Bronchial epithelial cell (primary cell): ENCODE measurements around the gene ABCC2. TPM values are rescaled to one million over a fixed set of nuclear protein-coding genes. Genes with fewer than 3 reads are reported as not detected.

Experiments
- DNase-seq: peaks from one replicate; pipeline ENCODE4 v3.0.0-alpha.2; 2010; ENCODE audit warnings: low read depth
- FAIRE-seq: peaks from 2 replicates; lab custom pipeline; 2011; peaks lifted over from hg19 to GRCh38; lab: Jason Lieb, UNC
- H3K27me3 ChIP-seq: 2 replicates; pipeline ENCODE4 v1.5.1; 2011; ENCODE audit warnings: low read length; ENCODE audit not compliant: control insufficient read depth, insufficient read depth
- H3K36me3 ChIP-seq: 2 replicates; pipeline ENCODE4 v1.5.1; 2011; ENCODE audit warnings: low read length; ENCODE audit not compliant: control insufficient read depth, insufficient read depth
- H3K4me3 ChIP-seq: 2 replicates; pipeline ENCODE4 v1.5.1; 2011; ENCODE audit warnings: mild to moderate bottlenecking, low read depth, low read length, control low read depth
- CTCF ChIP-seq: IDR thresholded peaks from 2 replicates; pipeline ENCODE4 v1.5.1; 2011; ENCODE audit warnings: mild to moderate bottlenecking, moderate library complexity, low read length, control low read depth, inconsistent platforms; ENCODE audit not compliant: insufficient read depth, severe bottlenecking
- total RNA-seq: library from RNA; depleted of rRNA; stranded (reverse); fragments of >200 nt; gene quantifications from 2 replicates; pipeline ENCODE4 v1.2.1, GENCODE V29; 2014

ABCC2 gene
- total RNA-seq, 1 donor from 2014 or later = 0.53 TPM

- Histone ChIP-seq H3K27me3 (no peaks in the 10 kb centered on the region), H3K4me3 (no peak overlapping the region), H3K36me3 (no peaks in the 10 kb centered on the region)
- no peak for FAIRE-seq
- no peak for DNase-seq
- no peak for TF ChIP-seq CTCF
Measured at GRCh38 chr10:99850767-99851340, 68.4 kb downstream of the ABCC2 start.

GRCh38 chr10:99851825-99852224 is 69.4 kb downstream of the ABCC2 start:
- Histone ChIP-seq H3K4me3 (no peak overlapping the region), H3K27me3 (no peaks in the 10 kb centered on the region), H3K36me3 (no peaks in the 10 kb centered on the region)
- TF ChIP-seq CTCF = no peak
- FAIRE-seq = no peak
- peak; percentile 51 for DNase-seq

- no peaks in the 10 kb centered on the region for H3K36me3 ChIP-seq
- H3K4me3 ChIP-seq = no peak overlapping the region
- no peak for FAIRE-seq
- no peak for DNase-seq
- no peak for TF ChIP-seq CTCF
- H3K27me3 ChIP-seq = no peaks in the 10 kb centered on the region
Measured at GRCh38 chr10:99852481-99853213, 70.2 kb downstream of the ABCC2 start.

GRCh38 chr10:99853655-99854054 is 71.2 kb downstream of the ABCC2 start:
- no peak overlapping the region for H3K4me3 ChIP-seq
- no peaks in the 10 kb centered on the region for H3K27me3 ChIP-seq
- no peak for TF ChIP-seq CTCF
- FAIRE-seq = no peak
- no peak for DNase-seq
- no peaks in the 10 kb centered on the region for H3K36me3 ChIP-seq

GRCh38 chr10:99854860-99855259 is 72.4 kb downstream of the ABCC2 start:
- FAIRE-seq = no peak
- DNase-seq = peak; percentile 49
- H3K36me3 ChIP-seq = no peaks in the 10 kb centered on the region

More at GRCh38 chr10:99854860-99855259, 72.4 kb downstream of the ABCC2 start:
- Histone ChIP-seq H3K4me3 (no peak overlapping the region), H3K27me3 (no peaks in the 10 kb centered on the region)
- peak; percentile 26 for TF ChIP-seq CTCF
